SK-N-SH treated with all-trans-retinoic acid at 6 μM for 48 hours (cell line): ENCODE results near the gene TSEN2.

ENCODE experiments used
- ATAC-seq: fragments of 200-7000 bp; cut with Tn5 transposase; 3 replicates; pipeline ENCODE4 v1.9.1; 2020; ENCODE audit warnings: mild to moderate bottlenecking, moderate library complexity
- ARNTL ChIP-seq: fragments of 450-650 bp; formaldehyde crosslinking; IDR thresholded peaks from 2 replicates; pipeline ENCODE4 v1.5.0; 2020; ENCODE audit warnings: low read depth, mild to moderate bottlenecking, moderate library complexity, borderline replicate concordance
- BACH2 ChIP-seq: fragments of 250-450 bp; sonication (Bioruptor Pico); IDR thresholded peaks from 2 replicates; pipeline ENCODE4 v1.9.0; 2021; ENCODE audit warnings: mild to moderate bottlenecking, borderline replicate concordance
- CSDC2 ChIP-seq: fragments of 250-450 bp; sonication (Bioruptor Pico); IDR thresholded peaks from 2 replicates; pipeline ENCODE4 v1.5.0; 2020; ENCODE audit warnings: mild to moderate bottlenecking, moderate library complexity
- ESRRG ChIP-seq: fragments of 250-450 bp; sonication (Bioruptor Pico); IDR thresholded peaks from 2 replicates; pipeline ENCODE4 v1.6.1; 2021; ENCODE audit warnings: mild to moderate bottlenecking
- OSR1 ChIP-seq: fragments of 250-450 bp; sonication (Bioruptor Pico); IDR thresholded peaks from 2 replicates; pipeline ENCODE4 v1.8.0; 2022; ENCODE audit warnings: moderate library complexity, mild to moderate bottlenecking, inconsistent platforms
- PPARA ChIP-seq: fragments of 250-450 bp; sonication (Bioruptor Pico); IDR thresholded peaks from 2 replicates; pipeline ENCODE4 v1.5.0; 2020; ENCODE audit warnings: mild to moderate bottlenecking, borderline replicate concordance
- SNAI2 ChIP-seq: fragments of 250-450 bp; sonication (Bioruptor Pico); IDR thresholded peaks from 2 replicates; pipeline ENCODE4 v1.5.0; 2020; ENCODE audit warnings: mild to moderate bottlenecking, moderate library complexity
- TCF4 ChIP-seq: fragments of 250-450 bp; sonication (Bioruptor Pico); IDR thresholded peaks from 2 replicates; pipeline ENCODE4 v1.8.0; 2021; ENCODE audit warnings: mild to moderate bottlenecking, moderate library complexity, borderline replicate concordance
- TOX ChIP-seq: fragments of 250-450 bp; sonication (Bioruptor Pico); IDR thresholded peaks from 2 replicates; pipeline ENCODE4 v1.8.0; 2021; ENCODE audit warnings: mild to moderate bottlenecking, moderate library complexity, borderline replicate concordance
- ZC3H10 ChIP-seq: fragments of 250-450 bp; sonication (Bioruptor Pico); IDR thresholded peaks from 2 replicates; pipeline ENCODE4 v1.5.1; 2021; ENCODE audit warnings: mild to moderate bottlenecking, moderate library complexity
- ZFP3 ChIP-seq: fragments of 250-450 bp; sonication (Bioruptor Pico); IDR thresholded peaks from 2 replicates; pipeline ENCODE4 v1.5.0; 2020; ENCODE audit warnings: mild to moderate bottlenecking, moderate library complexity
- ZFP30 ChIP-seq: fragments of 450-650 bp; formaldehyde crosslinking; IDR thresholded peaks from 2 replicates; pipeline ENCODE4 v1.5.0; 2022; ENCODE audit warnings: mild to moderate bottlenecking, moderate library complexity
- ZNF70 ChIP-seq: fragments of 450-650 bp; formaldehyde crosslinking; IDR thresholded peaks from 2 replicates; pipeline ENCODE4 v1.5.0; 2020; ENCODE audit warnings: mild to moderate bottlenecking, moderate library complexity
- ZNF8 ChIP-seq: fragments of 450-650 bp; formaldehyde crosslinking; IDR thresholded peaks from 2 replicates; pipeline ENCODE4 v1.5.0; 2020; ENCODE audit warnings: mild to moderate bottlenecking, moderate library complexity
- TF ChIP-seq, protein P1 (sequence below): fragments of 250-450 bp; sonication (Bioruptor Pico); IDR thresholded peaks from 2 replicates; pipeline ENCODE4 v1.5.1; 2021; ENCODE audit warnings: mild to moderate bottlenecking, moderate library complexity
- TF ChIP-seq, protein P2 (sequence below): fragments of 250-450 bp; sonication (Bioruptor Pico); IDR thresholded peaks from 2 replicates; pipeline ENCODE4 v1.5.0; 2020; ENCODE audit warnings: mild to moderate bottlenecking, moderate library complexity
- TF ChIP-seq, protein P3 (sequence below): fragments of 250-450 bp; sonication (Bioruptor Pico); IDR thresholded peaks from 2 replicates; pipeline ENCODE4 v1.8.0; 2021; ENCODE audit warnings: low read depth, mild to moderate bottlenecking, moderate library complexity, borderline replicate concordance
- TF ChIP-seq, protein P4 (sequence below): fragments of 250-450 bp; sonication (Bioruptor Pico); IDR thresholded peaks from 2 replicates; pipeline ENCODE4 v1.8.0; 2020; ENCODE audit warnings: mild to moderate bottlenecking, moderate library complexity, borderline replicate concordance
- TF ChIP-seq, protein P5 (sequence below): fragments of 250-450 bp; sonication (Bioruptor Pico); IDR thresholded peaks from 2 replicates; pipeline ENCODE4 v1.5.1; 2020; ENCODE audit warnings: low read depth, mild to moderate bottlenecking, moderate library complexity

Gene TSEN2

DNA sequence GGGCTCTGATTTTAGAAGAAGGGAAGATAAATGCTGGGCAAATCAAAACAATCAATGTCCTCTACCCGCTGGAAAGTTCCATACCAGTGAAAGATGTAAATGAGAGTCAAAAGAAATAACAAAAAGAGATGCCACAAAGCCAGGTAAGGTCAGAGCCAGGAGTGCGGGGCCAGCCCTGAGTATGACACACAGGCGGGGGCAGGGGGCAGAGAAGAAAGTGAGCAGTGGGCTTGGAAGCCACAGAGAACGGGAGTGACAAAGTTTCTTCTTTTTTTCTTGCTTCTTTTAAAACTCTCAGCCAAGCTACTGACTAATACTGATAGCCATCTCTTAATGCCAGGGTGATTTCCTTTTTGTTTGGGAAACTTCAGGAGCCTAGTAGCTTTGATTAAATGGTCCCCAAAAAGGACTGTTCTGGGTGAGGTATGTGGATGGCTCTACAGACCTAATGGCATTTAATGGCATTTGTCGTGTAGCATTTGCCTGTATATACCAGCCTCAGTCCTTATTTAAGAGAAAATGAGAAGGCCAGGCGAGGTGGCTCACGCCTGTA, 23.1 kb upstream of the TSEN2 start:
- peak; percentile 37; the same call in 2 of the 3 replicates for ATAC-seq
- TF ChIP-seq ZFP30 (no peak), ZC3H10 (CRISPR knock-in tag) (no peak), SNAI2 (CRISPR knock-in tag) (no peak), BACH2 (CRISPR knock-in tag) (no peak), TCF4 (CRISPR knock-in tag) (no peak), PPARA (CRISPR knock-in tag) (no peak), ARNTL (CRISPR knock-in tag) (no peak), OSR1 (no peak), CSDC2 (CRISPR knock-in tag) (no peak), TOX (no peak)
- TF ChIP-seq, protein P1, sequence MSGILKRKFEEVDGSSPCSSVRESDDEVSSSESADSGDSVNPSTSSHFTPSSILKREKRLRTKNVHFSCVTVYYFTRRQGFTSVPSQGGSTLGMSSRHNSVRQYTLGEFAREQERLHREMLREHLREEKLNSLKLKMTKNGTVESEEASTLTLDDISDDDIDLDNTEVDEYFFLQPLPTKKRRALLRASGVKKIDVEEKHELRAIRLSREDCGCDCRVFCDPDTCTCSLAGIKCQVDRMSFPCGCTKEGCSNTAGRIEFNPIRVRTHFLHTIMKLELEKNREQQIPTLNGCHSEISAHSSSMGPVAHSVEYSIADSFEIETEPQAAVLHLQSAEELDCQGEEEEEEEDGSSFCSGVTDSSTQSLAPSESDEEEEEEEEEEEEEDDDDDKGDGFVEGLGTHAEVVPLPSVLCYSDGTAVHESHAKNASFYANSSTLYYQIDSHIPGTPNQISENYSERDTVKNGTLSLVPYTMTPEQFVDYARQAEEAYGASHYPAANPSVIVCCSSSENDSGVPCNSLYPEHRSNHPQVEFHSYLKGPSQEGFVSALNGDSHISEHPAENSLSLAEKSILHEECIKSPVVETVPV (CRISPR knock-in tag), result no peak
- TF ChIP-seq, protein P2, sequence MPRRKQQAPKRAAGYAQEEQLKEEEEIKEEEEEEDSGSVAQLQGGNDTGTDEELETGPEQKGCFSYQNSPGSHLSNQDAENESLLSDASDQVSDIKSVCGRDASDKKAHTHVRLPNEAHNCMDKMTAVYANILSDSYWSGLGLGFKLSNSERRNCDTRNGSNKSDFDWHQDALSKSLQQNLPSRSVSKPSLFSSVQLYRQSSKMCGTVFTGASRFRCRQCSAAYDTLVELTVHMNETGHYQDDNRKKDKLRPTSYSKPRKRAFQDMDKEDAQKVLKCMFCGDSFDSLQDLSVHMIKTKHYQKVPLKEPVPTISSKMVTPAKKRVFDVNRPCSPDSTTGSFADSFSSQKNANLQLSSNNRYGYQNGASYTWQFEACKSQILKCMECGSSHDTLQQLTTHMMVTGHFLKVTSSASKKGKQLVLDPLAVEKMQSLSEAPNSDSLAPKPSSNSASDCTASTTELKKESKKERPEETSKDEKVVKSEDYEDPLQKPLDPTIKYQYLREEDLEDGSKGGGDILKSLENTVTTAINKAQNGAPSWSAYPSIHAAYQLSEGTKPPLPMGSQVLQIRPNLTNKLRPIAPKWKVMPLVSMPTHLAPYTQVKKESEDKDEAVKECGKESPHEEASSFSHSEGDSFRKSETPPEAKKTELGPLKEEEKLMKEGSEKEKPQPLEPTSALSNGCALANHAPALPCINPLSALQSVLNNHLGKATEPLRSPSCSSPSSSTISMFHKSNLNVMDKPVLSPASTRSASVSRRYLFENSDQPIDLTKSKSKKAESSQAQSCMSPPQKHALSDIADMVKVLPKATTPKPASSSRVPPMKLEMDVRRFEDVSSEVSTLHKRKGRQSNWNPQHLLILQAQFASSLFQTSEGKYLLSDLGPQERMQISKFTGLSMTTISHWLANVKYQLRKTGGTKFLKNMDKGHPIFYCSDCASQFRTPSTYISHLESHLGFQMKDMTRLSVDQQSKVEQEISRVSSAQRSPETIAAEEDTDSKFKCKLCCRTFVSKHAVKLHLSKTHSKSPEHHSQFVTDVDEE (CRISPR knock-in tag), result no peak
- TF ChIP-seq, protein P3, sequence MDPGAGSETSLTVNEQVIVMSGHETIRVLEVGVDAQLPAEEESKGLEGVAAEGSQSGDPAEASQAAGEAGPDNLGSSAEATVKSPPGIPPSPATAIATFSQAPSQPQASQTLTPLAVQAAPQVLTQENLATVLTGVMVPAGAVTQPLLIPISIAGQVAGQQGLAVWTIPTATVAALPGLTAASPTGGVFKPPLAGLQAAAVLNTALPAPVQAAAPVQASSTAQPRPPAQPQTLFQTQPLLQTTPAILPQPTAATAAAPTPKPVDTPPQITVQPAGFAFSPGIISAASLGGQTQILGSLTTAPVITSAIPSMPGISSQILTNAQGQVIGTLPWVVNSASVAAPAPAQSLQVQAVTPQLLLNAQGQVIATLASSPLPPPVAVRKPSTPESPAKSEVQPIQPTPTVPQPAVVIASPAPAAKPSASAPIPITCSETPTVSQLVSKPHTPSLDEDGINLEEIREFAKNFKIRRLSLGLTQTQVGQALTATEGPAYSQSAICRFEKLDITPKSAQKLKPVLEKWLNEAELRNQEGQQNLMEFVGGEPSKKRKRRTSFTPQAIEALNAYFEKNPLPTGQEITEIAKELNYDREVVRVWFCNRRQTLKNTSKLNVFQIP, result no peak
- TF ChIP-seq, protein P4, sequence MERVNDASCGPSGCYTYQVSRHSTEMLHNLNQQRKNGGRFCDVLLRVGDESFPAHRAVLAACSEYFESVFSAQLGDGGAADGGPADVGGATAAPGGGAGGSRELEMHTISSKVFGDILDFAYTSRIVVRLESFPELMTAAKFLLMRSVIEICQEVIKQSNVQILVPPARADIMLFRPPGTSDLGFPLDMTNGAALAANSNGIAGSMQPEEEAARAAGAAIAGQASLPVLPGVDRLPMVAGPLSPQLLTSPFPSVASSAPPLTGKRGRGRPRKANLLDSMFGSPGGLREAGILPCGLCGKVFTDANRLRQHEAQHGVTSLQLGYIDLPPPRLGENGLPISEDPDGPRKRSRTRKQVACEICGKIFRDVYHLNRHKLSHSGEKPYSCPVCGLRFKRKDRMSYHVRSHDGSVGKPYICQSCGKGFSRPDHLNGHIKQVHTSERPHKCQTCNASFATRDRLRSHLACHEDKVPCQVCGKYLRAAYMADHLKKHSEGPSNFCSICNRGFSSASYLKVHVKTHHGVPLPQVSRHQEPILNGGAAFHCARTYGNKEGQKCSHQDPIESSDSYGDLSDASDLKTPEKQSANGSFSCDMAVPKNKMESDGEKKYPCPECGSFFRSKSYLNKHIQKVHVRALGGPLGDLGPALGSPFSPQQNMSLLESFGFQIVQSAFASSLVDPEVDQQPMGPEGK (CRISPR knock-in tag), result no peak

DNA sequence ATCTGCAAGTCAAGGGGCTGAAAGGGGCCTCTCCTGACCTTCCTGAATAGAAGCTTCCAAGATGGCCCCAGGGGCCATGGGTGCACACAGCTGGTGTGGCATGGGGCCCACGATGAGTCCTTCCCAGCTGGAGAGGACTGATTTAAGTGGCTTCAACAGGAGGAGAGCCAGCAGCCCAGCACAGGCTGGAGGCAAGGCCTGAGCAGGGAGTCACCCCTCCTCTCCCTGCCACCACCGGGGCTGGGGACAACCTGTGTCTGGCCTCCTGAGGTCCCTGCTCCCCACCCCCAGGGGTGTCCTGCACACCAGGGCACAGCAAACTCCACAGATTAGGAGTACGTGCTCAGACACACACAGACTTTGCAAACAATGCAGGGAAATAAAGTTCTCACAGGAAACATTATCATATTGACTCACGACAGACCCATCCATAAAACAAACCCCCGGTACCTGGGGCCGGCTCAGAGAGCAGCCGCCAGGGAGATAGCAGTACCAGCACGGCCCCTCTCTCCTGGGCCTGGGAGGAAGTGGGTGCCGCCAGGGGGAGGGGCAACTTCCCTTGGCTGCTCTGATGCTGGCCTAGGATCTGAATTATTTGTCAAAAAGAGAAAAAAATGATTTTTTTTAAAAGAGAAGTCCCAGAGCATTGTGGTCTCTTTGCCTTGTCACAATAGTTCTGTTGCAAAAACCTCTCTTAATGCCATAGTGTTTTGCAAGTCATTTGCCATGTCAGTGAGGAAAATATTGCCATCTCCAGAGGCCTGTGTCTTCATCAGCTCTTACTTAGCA, 21.9 kb upstream of the TSEN2 start:
- TF ChIP-seq, protein P2 (CRISPR knock-in tag), result no peak
- TF ChIP-seq ESRRG (CRISPR knock-in tag) (no peak), SNAI2 (CRISPR knock-in tag) (no peak), ARNTL (CRISPR knock-in tag) (no peak), ZFP3 (CRISPR knock-in tag) (no peak), ZFP30 (no peak), ZNF70 (CRISPR knock-in tag) (no peak), ZNF8 (CRISPR knock-in tag) (no peak), PPARA (CRISPR knock-in tag) (no peak), CSDC2 (CRISPR knock-in tag) (no peak)
- TF ChIP-seq, protein P5, sequence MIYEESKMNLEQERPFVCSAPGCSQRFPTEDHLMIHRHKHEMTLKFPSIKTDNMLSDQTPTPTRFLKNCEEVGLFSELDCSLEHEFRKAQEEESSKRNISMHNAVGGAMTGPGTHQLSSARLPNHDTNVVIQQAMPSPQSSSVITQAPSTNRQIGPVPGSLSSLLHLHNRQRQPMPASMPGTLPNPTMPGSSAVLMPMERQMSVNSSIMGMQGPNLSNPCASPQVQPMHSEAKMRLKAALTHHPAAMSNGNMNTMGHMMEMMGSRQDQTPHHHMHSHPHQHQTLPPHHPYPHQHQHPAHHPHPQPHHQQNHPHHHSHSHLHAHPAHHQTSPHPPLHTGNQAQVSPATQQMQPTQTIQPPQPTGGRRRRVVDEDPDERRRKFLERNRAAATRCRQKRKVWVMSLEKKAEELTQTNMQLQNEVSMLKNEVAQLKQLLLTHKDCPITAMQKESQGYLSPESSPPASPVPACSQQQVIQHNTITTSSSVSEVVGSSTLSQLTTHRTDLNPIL, result no peak
- TF ChIP-seq, protein P3, result no peak
- no peak for ATAC-seq
